Measurements from ENCODE around the gene ZNF274.

ZNF274 gene

DNA sequence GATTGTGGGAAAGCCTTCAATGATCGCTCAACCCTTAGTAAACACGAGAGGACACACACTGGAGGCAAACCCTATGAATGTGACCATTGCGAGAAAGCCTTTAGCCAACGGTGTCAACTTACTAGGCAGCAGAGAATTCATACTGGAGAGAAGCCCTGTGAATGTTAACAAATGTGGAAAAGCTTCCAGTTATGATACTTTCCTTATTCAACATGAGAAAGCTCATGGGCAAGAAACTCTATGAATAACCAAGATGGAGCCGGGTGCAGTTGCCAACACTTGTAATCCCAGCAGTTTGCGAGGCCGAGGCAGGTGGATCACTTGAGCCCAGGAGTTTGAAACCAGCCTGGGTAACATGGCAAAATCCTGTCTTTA, 80.0 kb downstream of the ZNF274 start:
- H3K4me3 ChIP-seq (ENCODE audit: low read depth, low read length): no peak overlapping the region
- TF ChIP-seq, protein P1, sequence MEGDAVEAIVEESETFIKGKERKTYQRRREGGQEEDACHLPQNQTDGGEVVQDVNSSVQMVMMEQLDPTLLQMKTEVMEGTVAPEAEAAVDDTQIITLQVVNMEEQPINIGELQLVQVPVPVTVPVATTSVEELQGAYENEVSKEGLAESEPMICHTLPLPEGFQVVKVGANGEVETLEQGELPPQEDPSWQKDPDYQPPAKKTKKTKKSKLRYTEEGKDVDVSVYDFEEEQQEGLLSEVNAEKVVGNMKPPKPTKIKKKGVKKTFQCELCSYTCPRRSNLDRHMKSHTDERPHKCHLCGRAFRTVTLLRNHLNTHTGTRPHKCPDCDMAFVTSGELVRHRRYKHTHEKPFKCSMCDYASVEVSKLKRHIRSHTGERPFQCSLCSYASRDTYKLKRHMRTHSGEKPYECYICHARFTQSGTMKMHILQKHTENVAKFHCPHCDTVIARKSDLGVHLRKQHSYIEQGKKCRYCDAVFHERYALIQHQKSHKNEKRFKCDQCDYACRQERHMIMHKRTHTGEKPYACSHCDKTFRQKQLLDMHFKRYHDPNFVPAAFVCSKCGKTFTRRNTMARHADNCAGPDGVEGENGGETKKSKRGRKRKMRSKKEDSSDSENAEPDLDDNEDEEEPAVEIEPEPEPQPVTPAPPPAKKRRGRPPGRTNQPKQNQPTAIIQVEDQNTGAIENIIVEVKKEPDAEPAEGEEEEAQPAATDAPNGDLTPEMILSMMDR (IDR thresholded peaks at IDR 0.05; ENCODE audit: low read depth, low read length): no peak
